Measurements from ENCODE around the gene ERBB2.

DNA sequence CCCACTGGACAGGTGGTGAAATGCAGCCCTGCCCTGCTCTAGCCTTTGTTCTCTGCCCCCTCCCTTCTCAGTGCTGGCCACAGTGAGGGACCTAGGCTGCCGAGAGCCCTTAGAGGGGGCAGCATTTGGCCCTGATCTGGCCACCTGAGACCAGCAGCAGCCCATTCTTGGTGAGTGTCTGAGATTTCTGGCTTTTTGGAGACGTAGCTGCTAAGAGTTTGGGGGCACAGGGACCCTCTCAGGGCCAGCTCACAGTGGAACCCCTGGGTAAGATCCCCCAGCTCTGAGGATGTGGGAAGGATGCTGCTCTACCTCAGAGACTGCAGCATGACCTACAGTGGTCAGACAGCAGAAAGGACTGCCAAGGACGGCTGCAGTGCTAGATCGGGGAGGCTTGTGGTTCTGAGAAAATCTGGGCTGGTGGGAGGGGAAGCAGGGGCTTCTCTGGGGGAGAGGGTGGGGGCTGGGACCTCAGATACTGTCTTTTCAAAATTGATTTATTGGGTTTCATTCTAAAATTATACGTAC lies 51.2 kb downstream of the ERBB2 start:
- TF ChIP-seq CTCF (IDR thresholded peaks at IDR 0.05) = no peak
- TF ChIP-seq POLR2A (IDR thresholded peaks at IDR 0.05) = no peak

All from right lobe of liver (tissue), 4 donors.